Measurements from ENCODE around the gene WDR20.
"Not testable (repeated sequence)": the region's sequence is repeated elsewhere in the genome, so short reads cannot be mapped to it uniquely, and the experiment has no call there.

The WDR20 gene

DNA sequence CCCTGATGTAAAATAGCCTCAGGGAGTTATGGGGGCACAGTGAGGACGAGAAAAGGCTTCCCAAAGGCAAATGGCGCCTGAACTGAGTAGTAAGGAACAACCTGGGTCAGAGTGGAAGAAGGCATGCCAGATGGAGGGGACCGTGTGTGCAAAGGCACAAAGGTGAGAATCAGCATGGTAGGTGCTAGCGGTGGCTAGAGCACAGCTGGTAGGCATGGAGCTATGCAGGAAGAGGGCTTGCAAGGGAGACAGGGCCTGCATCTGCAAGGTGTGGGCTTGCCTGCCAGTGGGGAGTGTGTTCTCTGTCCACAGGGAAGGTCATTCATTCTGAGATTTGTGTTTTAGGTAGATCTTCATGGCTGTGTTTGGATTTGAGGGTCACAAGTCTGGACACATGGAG is 34.3 kb upstream of the WDR20 start:
- TF ChIP-seq, protein P1, sequence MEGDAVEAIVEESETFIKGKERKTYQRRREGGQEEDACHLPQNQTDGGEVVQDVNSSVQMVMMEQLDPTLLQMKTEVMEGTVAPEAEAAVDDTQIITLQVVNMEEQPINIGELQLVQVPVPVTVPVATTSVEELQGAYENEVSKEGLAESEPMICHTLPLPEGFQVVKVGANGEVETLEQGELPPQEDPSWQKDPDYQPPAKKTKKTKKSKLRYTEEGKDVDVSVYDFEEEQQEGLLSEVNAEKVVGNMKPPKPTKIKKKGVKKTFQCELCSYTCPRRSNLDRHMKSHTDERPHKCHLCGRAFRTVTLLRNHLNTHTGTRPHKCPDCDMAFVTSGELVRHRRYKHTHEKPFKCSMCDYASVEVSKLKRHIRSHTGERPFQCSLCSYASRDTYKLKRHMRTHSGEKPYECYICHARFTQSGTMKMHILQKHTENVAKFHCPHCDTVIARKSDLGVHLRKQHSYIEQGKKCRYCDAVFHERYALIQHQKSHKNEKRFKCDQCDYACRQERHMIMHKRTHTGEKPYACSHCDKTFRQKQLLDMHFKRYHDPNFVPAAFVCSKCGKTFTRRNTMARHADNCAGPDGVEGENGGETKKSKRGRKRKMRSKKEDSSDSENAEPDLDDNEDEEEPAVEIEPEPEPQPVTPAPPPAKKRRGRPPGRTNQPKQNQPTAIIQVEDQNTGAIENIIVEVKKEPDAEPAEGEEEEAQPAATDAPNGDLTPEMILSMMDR (IDR thresholded peaks at IDR 0.05; ENCODE audit: insufficient read depth, low read length, poor library complexity, severe bottlenecking) = no peak
- no peak for TF ChIP-seq EZH2phosphoT487 (conservative IDR thresholded peaks at IDR 0.05; ENCODE audit: low read length)
- Histone ChIP-seq H3K9ac (ENCODE audit: low read length) (no peak overlapping the region), H3K27me3 (ENCODE audit: low read length) (no peaks in the 10 kb centered on the region), H2AFZ (ENCODE audit: low read depth, low read length, severe bottlenecking) (no peak overlapping the region), H3K9me3 (ENCODE audit: insufficient read depth, low read length) (no peaks in the 10 kb centered on the region), H3F3A (ENCODE audit: insufficient read depth) (no peaks in the 10 kb centered on the region), H3K4me2 (ENCODE audit: low read depth, low read length, poor library complexity, severe bottlenecking) (no peak overlapping the region), H3K79me2 (ENCODE audit: insufficient read depth, low read length) (no peaks in the 10 kb centered on the region), H3K9me2 (replicated peaks; ENCODE audit: insufficient read depth, low read length) (no peaks in the 10 kb centered on the region), H3K36me3 (ENCODE audit: low read length) (no peaks in the 10 kb centered on the region), H3K27ac (ENCODE audit: low read depth, low read length) (no peak overlapping the region), H4K20me1 (ENCODE audit: low read depth, low read length) (no peaks in the 10 kb centered on the region), H3K4me3 (ENCODE audit: insufficient read depth, low read length, poor library complexity, severe bottlenecking) (no peak overlapping the region)

- not testable (repeated sequence) for H2AFZ ChIP-seq (ENCODE audit: low read depth, low read length, severe bottlenecking); H3K9me3 ChIP-seq (ENCODE audit: insufficient read depth, low read length); H3K4me3 ChIP-seq (ENCODE audit: insufficient read depth, low read length, poor library complexity, severe bottlenecking); H3K27me3 ChIP-seq (ENCODE audit: low read length); H3K9me2 ChIP-seq (replicated peaks; ENCODE audit: insufficient read depth, low read length); H3K4me2 ChIP-seq (ENCODE audit: low read depth, low read length, poor library complexity, severe bottlenecking); H3F3A ChIP-seq (ENCODE audit: insufficient read depth); H3K36me3 ChIP-seq (ENCODE audit: low read length); H3K27ac ChIP-seq (ENCODE audit: low read depth, low read length); H3K9ac ChIP-seq (ENCODE audit: low read length); H3K79me2 ChIP-seq (ENCODE audit: insufficient read depth, low read length); H4K20me1 ChIP-seq (ENCODE audit: low read depth, low read length)
These were observed 30.4 kb upstream of the WDR20 start for GRCh38 chr14:102109332-102109731.

DNA sequence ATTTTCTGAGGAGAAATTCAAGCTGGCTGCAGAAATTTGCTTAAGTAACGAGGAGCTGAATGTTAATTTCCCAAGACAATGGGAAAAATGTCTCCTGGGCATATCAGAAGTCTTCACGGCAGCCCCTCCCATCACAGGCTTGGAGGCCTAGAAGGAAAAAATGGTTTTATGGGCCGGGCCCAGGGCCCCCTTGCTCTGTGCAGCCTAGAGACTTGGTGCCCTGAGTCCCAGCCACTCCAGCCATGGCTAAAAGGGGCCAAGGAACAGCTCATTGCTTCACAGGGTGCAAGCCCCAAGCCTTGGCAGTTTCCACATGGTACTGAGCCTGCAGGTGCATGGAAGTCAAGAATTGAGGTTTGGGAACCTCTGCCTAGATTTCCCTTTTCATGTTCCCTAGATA is 28.6 kb upstream of the WDR20 start:
- Histone ChIP-seq H3K4me2 (ENCODE audit: low read depth, low read length, poor library complexity, severe bottlenecking) (no peak overlapping the region), H3K9me2 (replicated peaks; ENCODE audit: insufficient read depth, low read length) (no peaks in the 10 kb centered on the region), H3K36me3 (ENCODE audit: low read length) (no peaks in the 10 kb centered on the region)

GRCh38 chr14:102116361-102117180 is 23.1 kb upstream of the WDR20 start:
- Histone ChIP-seq H3K36me3 (ENCODE audit: low read length) (no peaks in the 10 kb centered on the region), H3K27ac (ENCODE audit: low read depth, low read length) (no peak overlapping the region), H2AFZ (ENCODE audit: low read depth, low read length, severe bottlenecking) (no peak overlapping the region), H3F3A (ENCODE audit: insufficient read depth) (0 out of 2 replicates have a peak, but pooled peaks cover 1% of the 10 kb centered on the region), H4K20me1 (ENCODE audit: low read depth, low read length) (no peaks in the 10 kb centered on the region), H3K27me3 (ENCODE audit: low read length) (no peaks in the 10 kb centered on the region), H3K9ac (ENCODE audit: low read length) (no peak overlapping the region), H3K4me3 (ENCODE audit: insufficient read depth, low read length, poor library complexity, severe bottlenecking) (no peak overlapping the region), H3K9me2 (replicated peaks; ENCODE audit: insufficient read depth, low read length) (no peaks in the 10 kb centered on the region), H3K4me2 (ENCODE audit: low read depth, low read length, poor library complexity, severe bottlenecking) (no peak overlapping the region), H3K9me3 (ENCODE audit: insufficient read depth, low read length) (peaks cover 15% of the 10 kb centered on the region; the same call in 1 of the 2 replicates), H3K79me2 (ENCODE audit: insufficient read depth, low read length) (no peaks in the 10 kb centered on the region)
- TF ChIP-seq EZH2phosphoT487 (conservative IDR thresholded peaks at IDR 0.05; ENCODE audit: low read length) = no peak
- TF ChIP-seq, protein P1 (IDR thresholded peaks at IDR 0.05; ENCODE audit: insufficient read depth, low read length, poor library complexity, severe bottlenecking) = no peak

More for the DNA sequence above, 28.6 kb upstream of the WDR20 start:
- no peaks in the 10 kb centered on the region for H4K20me1 ChIP-seq (ENCODE audit: low read depth, low read length)
- no peak overlapping the region for H2AFZ ChIP-seq (ENCODE audit: low read depth, low read length, severe bottlenecking)
- no peak overlapping the region for H3K9ac ChIP-seq (ENCODE audit: low read length)
- H3K4me3 ChIP-seq (ENCODE audit: insufficient read depth, low read length, poor library complexity, severe bottlenecking) = no peak overlapping the region
- TF ChIP-seq, protein P1 (IDR thresholded peaks at IDR 0.05; ENCODE audit: insufficient read depth, low read length, poor library complexity, severe bottlenecking) = no peak
- no peak for TF ChIP-seq EZH2phosphoT487 (conservative IDR thresholded peaks at IDR 0.05; ENCODE audit: low read length)
- H3K27ac ChIP-seq (ENCODE audit: low read depth, low read length) = no peak overlapping the region
- no peaks in the 10 kb centered on the region for H3K27me3 ChIP-seq (ENCODE audit: low read length)
- no peaks in the 10 kb centered on the region for H3F3A ChIP-seq (ENCODE audit: insufficient read depth)
- H3K9me3 ChIP-seq (ENCODE audit: insufficient read depth, low read length) = 0 out of 2 replicates have a peak, but pooled peaks cover 8% of the 10 kb centered on the region
- no peaks in the 10 kb centered on the region for H3K79me2 ChIP-seq (ENCODE audit: insufficient read depth, low read length)
